Neural cell (in vitro differentiated cells): ENCODE data around the gene LRRC8D. TPM values are rescaled to one million over a fixed set of nuclear protein-coding genes. Genes with fewer than 3 reads are reported as not detected.

Experiments used
- H2AFZ ChIP-seq: fragments of 200-600, 300-800 bp; sonication (generic), shearing (Covaris generic); 2 replicates; pipeline ENCODE4 v1.6.0; 2014; ENCODE audit warnings: low read depth, mild to moderate bottlenecking, antibody characterized with exemption, low read length, moderate library complexity
- H3F3A ChIP-seq: fragments of 200-600 bp; shearing (Covaris generic); 2 replicates; pipeline ENCODE4 v1.6.1; 2016; ENCODE audit warnings: mild to moderate bottlenecking, moderate library complexity, mixed read lengths, antibody characterized with exemption, low read length; ENCODE audit not compliant: insufficient read depth, poor library complexity, severe bottlenecking
- H3K27ac ChIP-seq: fragments of 200-600, 300-800 bp; sonication (generic), shearing (Covaris generic); 2 replicates; pipeline ENCODE4 v1.5.1; 2014; ENCODE audit warnings: mild to moderate bottlenecking, low read length, moderate library complexity
- H3K27me3 ChIP-seq: fragments of 300-800, 200-600 bp; sonication (generic), shearing (Covaris generic); 2 replicates; pipeline ENCODE4 v1.6.0; 2014; ENCODE audit warnings: mild to moderate bottlenecking, low read depth, low read length, moderate library complexity; ENCODE audit not compliant: insufficient read depth
- H3K36me3 ChIP-seq: fragments of 300-800, 200-600 bp; sonication (generic), shearing (Covaris generic); 2 replicates; pipeline ENCODE4 v1.5.1; 2014; ENCODE audit warnings: mild to moderate bottlenecking, antibody characterized with exemption, low read length, moderate library complexity; ENCODE audit not compliant: insufficient read depth
- H3K4me2 ChIP-seq: fragments of 300-800, 200-600 bp; sonication (generic), shearing (Covaris generic); 2 replicates; pipeline ENCODE4 v1.6.0; 2014; ENCODE audit warnings: mild to moderate bottlenecking, low read length
- H3K4me3 ChIP-seq: fragments of 300-800, 200-600 bp; sonication (generic), shearing (Covaris generic); 2 replicates; pipeline ENCODE4 v1.5.1; 2014; ENCODE audit warnings: mild to moderate bottlenecking, low read length, moderate library complexity
- H3K79me2 ChIP-seq: fragments of 200-600 bp; shearing (Covaris generic); replicated peaks from 2 replicates; pipeline ENCODE4 v1.6.0; 2014; ENCODE audit warnings: mild to moderate bottlenecking, low read length, moderate library complexity; ENCODE audit not compliant: insufficient read depth
- H3K9ac ChIP-seq: fragments of 300-800, 200-600 bp; sonication (generic), shearing (Covaris generic); 2 replicates; pipeline ENCODE4 v1.6.1; 2016; ENCODE audit warnings: mild to moderate bottlenecking, low read length, mixed read lengths
- H3K9me2 ChIP-seq: fragments of 200-600 bp; shearing (Covaris generic); 2 replicates; pipeline ENCODE4 v1.6.1; 2016; ENCODE audit warnings: mild to moderate bottlenecking, low read length, mixed read lengths; ENCODE audit not compliant: insufficient read depth
- H3K9me3 ChIP-seq: fragments of 200-600, 300-800 bp; sonication (generic), shearing (Covaris generic); 2 replicates; pipeline ENCODE4 v1.6.1; 2016; ENCODE audit warnings: mild to moderate bottlenecking, mixed run types, low read length, moderate library complexity, mixed read lengths
- H4K20me1 ChIP-seq: fragments of 200-600 bp; shearing (Covaris generic); 2 replicates; pipeline ENCODE4 v1.6.1; 2016; ENCODE audit warnings: mild to moderate bottlenecking, mixed run types; ENCODE audit not compliant: insufficient read depth
- EP300 ChIP-seq: fragments of 450-650 bp; conservative IDR thresholded peaks from 2 replicates; pipeline ENCODE4 v1.6.1; 2014; ENCODE audit warnings: antibody characterized with exemption, mild to moderate bottlenecking, moderate library complexity; ENCODE audit not compliant: poor library complexity, severe bottlenecking
- EZH2 ChIP-seq: fragments of 200-600, 300-800 bp; shearing (Covaris generic), sonication (generic); IDR thresholded peaks from 2 replicates; pipeline ENCODE4 v1.6.1; 2014; ENCODE audit warnings: antibody characterized with exemption, low read length, borderline replicate concordance, mild to moderate bottlenecking; ENCODE audit not compliant: insufficient read depth, poor library complexity, severe bottlenecking
- MXI1 ChIP-seq: fragments of 450-650 bp; conservative IDR thresholded peaks from 2 replicates; pipeline ENCODE4 v1.6.1; 2014; ENCODE audit warnings: antibody characterized with exemption, mild to moderate bottlenecking; ENCODE audit not compliant: poor library complexity, severe bottlenecking
- POLR2AphosphoS5 ChIP-seq: IDR thresholded peaks from 2 replicates; pipeline ENCODE4 v1.6.1; 2012
- RAD21 ChIP-seq: fragments of 450-650 bp; conservative IDR thresholded peaks from 2 replicates; pipeline ENCODE4 v1.6.1; 2014; ENCODE audit warnings: antibody characterized with exemption, mild to moderate bottlenecking, moderate library complexity
- SMC3 ChIP-seq: fragments of 450-650 bp; conservative IDR thresholded peaks from 2 replicates; pipeline ENCODE4 v1.6.1; 2014; ENCODE audit warnings: antibody characterized with exemption, mild to moderate bottlenecking, moderate library complexity; ENCODE audit not compliant: poor library complexity
- TAF1 ChIP-seq: IDR thresholded peaks from 2 replicates; pipeline ENCODE4 v1.6.1; 2012; ENCODE audit warnings: low read depth
- polyA plus RNA-seq: library from polyadenylated mRNA; depleted of rRNA; stranded (reverse); fragments of >200 nt; gene quantifications from 2 replicates; pipeline ENCODE4 v1.2.3, GENCODE V29; 2014
- TF ChIP-seq, protein P1 (sequence below): fragments of 450-650 bp; IDR thresholded peaks from 2 replicates; pipeline ENCODE4 v1.5.1; 2014; ENCODE audit warnings: antibody characterized with exemption, mild to moderate bottlenecking, moderate library complexity; ENCODE audit not compliant: poor library complexity, severe bottlenecking
- TF ChIP-seq, protein P2 (sequence below): IDR thresholded peaks from 2 replicates; pipeline ENCODE4 v1.6.1; 2012; ENCODE audit warnings: borderline replicate concordance

Gene LRRC8D
- polyA plus RNA-seq, 1 donor from 2014 or later: 43.7 TPM

DNA sequence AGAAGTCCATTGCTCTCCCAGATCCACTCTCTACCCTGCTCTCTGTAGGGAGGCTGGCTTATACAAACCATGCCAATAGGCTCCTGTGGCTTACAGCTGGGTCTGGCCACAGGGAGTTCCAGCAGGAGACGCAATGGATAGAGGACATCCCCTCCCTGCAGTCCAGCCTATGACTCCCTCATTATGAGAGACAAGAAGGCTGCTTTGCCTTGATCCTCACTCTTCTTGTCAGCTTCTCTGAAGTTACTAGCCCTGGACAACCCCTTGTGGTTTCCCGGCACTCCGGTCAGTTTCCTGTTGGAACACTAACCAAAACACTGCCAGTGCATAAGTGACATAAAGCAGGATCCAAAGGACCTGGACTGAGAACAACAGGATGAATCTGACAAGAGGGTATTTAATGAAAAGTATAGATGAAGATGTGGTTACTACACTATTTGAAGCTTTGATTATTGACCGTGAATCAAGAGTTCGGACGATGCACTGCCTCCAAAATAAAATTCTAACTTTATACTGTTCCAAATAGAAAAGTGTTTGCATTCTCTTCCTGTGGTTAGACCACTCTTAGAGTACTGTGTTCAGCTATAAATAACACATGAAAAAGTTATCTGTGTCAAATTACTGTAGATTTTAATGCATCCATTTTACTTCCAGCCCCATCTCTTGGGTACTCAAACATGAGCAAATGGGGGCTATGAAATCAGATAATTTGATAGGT, 141.4 kb downstream of the LRRC8D start (continued):
- no peak for TF ChIP-seq TAF1
- no peak for TF ChIP-seq RAD21
- TF ChIP-seq EZH2: no peak

DNA sequence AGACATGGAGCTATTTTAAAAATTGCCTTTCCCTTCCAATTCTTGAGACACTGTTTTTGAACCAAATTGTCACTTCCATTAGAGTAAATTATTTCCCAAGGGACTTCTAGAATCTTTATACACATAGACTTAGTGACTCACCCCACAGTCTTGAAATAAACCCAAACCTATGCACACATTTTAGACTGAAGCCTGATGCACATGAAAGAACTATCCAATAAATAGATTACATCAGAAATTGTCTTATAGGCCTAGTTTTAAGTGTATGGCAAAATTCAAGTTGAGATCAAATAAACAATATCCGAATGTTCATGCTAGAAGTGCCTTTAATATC, 141.9 kb downstream of the LRRC8D start:
- no peak overlapping the region for H3K27ac ChIP-seq
- no peaks in the 10 kb centered on the region for H3K27me3 ChIP-seq
- H3K36me3 ChIP-seq: no peaks in the 10 kb centered on the region
- no peak overlapping the region for H3K4me3 ChIP-seq
- H3K4me2 ChIP-seq: no peak overlapping the region
- no peaks in the 10 kb centered on the region for H4K20me1 ChIP-seq
- no peaks in the 10 kb centered on the region for H3K9me3 ChIP-seq
- H3K9me2 ChIP-seq: no peaks in the 10 kb centered on the region
- H3F3A ChIP-seq: no peaks in the 10 kb centered on the region
- no peak for TF ChIP-seq MXI1
- TF ChIP-seq, protein P1, sequence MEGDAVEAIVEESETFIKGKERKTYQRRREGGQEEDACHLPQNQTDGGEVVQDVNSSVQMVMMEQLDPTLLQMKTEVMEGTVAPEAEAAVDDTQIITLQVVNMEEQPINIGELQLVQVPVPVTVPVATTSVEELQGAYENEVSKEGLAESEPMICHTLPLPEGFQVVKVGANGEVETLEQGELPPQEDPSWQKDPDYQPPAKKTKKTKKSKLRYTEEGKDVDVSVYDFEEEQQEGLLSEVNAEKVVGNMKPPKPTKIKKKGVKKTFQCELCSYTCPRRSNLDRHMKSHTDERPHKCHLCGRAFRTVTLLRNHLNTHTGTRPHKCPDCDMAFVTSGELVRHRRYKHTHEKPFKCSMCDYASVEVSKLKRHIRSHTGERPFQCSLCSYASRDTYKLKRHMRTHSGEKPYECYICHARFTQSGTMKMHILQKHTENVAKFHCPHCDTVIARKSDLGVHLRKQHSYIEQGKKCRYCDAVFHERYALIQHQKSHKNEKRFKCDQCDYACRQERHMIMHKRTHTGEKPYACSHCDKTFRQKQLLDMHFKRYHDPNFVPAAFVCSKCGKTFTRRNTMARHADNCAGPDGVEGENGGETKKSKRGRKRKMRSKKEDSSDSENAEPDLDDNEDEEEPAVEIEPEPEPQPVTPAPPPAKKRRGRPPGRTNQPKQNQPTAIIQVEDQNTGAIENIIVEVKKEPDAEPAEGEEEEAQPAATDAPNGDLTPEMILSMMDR: no peak
- TF ChIP-seq, protein P2, sequence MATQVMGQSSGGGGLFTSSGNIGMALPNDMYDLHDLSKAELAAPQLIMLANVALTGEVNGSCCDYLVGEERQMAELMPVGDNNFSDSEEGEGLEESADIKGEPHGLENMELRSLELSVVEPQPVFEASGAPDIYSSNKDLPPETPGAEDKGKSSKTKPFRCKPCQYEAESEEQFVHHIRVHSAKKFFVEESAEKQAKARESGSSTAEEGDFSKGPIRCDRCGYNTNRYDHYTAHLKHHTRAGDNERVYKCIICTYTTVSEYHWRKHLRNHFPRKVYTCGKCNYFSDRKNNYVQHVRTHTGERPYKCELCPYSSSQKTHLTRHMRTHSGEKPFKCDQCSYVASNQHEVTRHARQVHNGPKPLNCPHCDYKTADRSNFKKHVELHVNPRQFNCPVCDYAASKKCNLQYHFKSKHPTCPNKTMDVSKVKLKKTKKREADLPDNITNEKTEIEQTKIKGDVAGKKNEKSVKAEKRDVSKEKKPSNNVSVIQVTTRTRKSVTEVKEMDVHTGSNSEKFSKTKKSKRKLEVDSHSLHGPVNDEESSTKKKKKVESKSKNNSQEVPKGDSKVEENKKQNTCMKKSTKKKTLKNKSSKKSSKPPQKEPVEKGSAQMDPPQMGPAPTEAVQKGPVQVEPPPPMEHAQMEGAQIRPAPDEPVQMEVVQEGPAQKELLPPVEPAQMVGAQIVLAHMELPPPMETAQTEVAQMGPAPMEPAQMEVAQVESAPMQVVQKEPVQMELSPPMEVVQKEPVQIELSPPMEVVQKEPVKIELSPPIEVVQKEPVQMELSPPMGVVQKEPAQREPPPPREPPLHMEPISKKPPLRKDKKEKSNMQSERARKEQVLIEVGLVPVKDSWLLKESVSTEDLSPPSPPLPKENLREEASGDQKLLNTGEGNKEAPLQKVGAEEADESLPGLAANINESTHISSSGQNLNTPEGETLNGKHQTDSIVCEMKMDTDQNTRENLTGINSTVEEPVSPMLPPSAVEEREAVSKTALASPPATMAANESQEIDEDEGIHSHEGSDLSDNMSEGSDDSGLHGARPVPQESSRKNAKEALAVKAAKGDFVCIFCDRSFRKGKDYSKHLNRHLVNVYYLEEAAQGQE: no peak
- TF ChIP-seq EZH2: no peak
- no peak for TF ChIP-seq SMC3
- no peak for TF ChIP-seq RAD21
- H3K79me2 ChIP-seq: no peaks in the 10 kb centered on the region
- no peak overlapping the region for H2AFZ ChIP-seq
- H3K9ac ChIP-seq: no peak overlapping the region

DNA sequence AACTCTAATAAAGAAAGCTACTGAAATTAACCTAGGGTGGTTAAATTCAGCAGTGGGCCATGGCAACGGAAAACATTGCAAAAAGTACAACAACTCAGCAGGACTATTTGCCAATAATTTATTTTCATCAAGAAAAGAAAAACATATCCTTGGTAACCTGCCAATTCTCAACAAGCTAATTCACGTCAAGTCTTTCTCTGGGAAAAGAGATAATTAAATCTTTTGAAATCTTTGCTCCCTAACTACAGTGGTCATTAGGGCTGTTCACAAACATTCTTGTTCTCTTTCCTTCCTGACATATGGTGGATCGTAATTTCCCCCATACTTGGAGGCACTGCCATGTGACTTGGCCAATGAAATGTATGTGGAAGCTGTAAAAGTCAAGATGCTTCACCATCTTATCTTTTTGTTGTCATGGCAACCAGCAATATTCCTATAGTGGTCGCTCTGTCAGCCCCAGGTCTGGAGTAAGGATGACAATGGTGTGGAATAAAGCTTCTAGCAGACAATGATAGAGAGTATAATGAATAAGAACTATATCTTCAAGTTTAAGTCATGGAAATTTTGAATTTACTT, 144.4 kb downstream of the LRRC8D start:
- Histone ChIP-seq H3F3A (no peaks in the 10 kb centered on the region), H3K9me2 (no peaks in the 10 kb centered on the region), H3K27me3 (no peaks in the 10 kb centered on the region), H2AFZ (no peak overlapping the region), H3K9ac (no peak overlapping the region), H3K27ac (peak overlapping the region; percentile 46), H3K79me2 (no peaks in the 10 kb centered on the region), H3K9me3 (no peaks in the 10 kb centered on the region), H4K20me1 (no peaks in the 10 kb centered on the region), H3K36me3 (no peaks in the 10 kb centered on the region), H3K4me2 (no peak overlapping the region), H3K4me3 (peak overlapping the region; percentile 11)
- TF ChIP-seq EZH2 (no peak), MXI1 (no peak), EP300 (no peak), SMC3 (no peak), RAD21 (no peak), TAF1 (no peak), POLR2AphosphoS5 (no peak)
- TF ChIP-seq, protein P2: no peak
- TF ChIP-seq, protein P1: no peak
